ENCODE measurements around the gene DGKH. TPM values are rescaled to one million over a fixed set of nuclear protein-coding genes. Genes with fewer than 3 reads are reported as not detected.

DGKH gene
- total RNA-seq, 1 donor from 2014 or later: 12.1 TPM

GRCh38 chr13:42232671-42233070 is 184.2 kb downstream of the DGKH start:
- H3K27ac Mint-ChIP-seq: no peak overlapping the region
- H3K79me2 ChIP-seq (ENCODE audit: low read depth): no peaks in the 10 kb centered on the region
- no peak overlapping the region for H3K9ac ChIP-seq
- no peaks in the 10 kb centered on the region for H3K27me3 Mint-ChIP-seq (ENCODE audit: insufficient read depth, low read depth)
- no peak overlapping the region for H3K27ac ChIP-seq
- no peak overlapping the region for H2AFZ ChIP-seq (replicated peaks)
- peaks cover 15% of the 10 kb centered on the region for H3K36me3 ChIP-seq
- H3K27me3 ChIP-seq: no peaks in the 10 kb centered on the region
- TF ChIP-seq EZH2phosphoT487 (IDR thresholded peaks at IDR 0.05): no peak
- no peak for TF ChIP-seq EZH2 (IDR thresholded peaks at IDR 0.05)
- TF ChIP-seq CTCF (IDR thresholded peaks at IDR 0.05): no peak
- peaks cover 3% of the 10 kb centered on the region for H3K4me1 Mint-ChIP-seq
- no peaks in the 10 kb centered on the region for H3F3A ChIP-seq (ENCODE audit: low read depth)
- no peaks in the 10 kb centered on the region for H3K36me3 Mint-ChIP-seq
- DNase-seq (ENCODE audit: low spot score): no peak
- no peak overlapping the region for H3K4me3 ChIP-seq
- no peaks in the 10 kb centered on the region for H3K9me3 Mint-ChIP-seq
- no peaks in the 10 kb centered on the region for H4K20me1 ChIP-seq (ENCODE audit: low read depth)
- H3K4me2 ChIP-seq: no peak overlapping the region
- H3K4me1 ChIP-seq: no peaks in the 10 kb centered on the region
- no peaks in the 10 kb centered on the region for H3K9me3 ChIP-seq (ENCODE audit: low read depth)
- no peak overlapping the region for H3K4me3 Mint-ChIP-seq

GRCh38 chr13:42233726-42234125 is 185.3 kb downstream of the DGKH start:
- Mint-ChIP-seq H3K36me3 (no peaks in the 10 kb centered on the region), H3K4me1 (peaks cover 3% of the 10 kb centered on the region), H3K27ac (no peak overlapping the region), H3K9me3 (no peaks in the 10 kb centered on the region), H3K27me3 (ENCODE audit: insufficient read depth, low read depth) (no peaks in the 10 kb centered on the region), H3K4me3 (no peak overlapping the region)
- Histone ChIP-seq H3K4me2 (no peak overlapping the region), H3K9me3 (ENCODE audit: low read depth) (no peaks in the 10 kb centered on the region), H3F3A (ENCODE audit: low read depth) (no peaks in the 10 kb centered on the region), H3K79me2 (ENCODE audit: low read depth) (no peaks in the 10 kb centered on the region), H3K4me3 (no peak overlapping the region), H3K36me3 (peaks cover 14% of the 10 kb centered on the region), H4K20me1 (ENCODE audit: low read depth) (no peaks in the 10 kb centered on the region), H2AFZ (replicated peaks) (no peak overlapping the region), H3K4me1 (no peaks in the 10 kb centered on the region), H3K27me3 (no peaks in the 10 kb centered on the region), H3K27ac (no peak overlapping the region), H3K9ac (no peak overlapping the region)
- TF ChIP-seq EZH2 (IDR thresholded peaks at IDR 0.05): no peak
- no peak for DNase-seq (ENCODE audit: low spot score)

- Mint-ChIP-seq H3K27ac (no peak overlapping the region), H3K36me3 (peaks cover 5% of the 10 kb centered on the region), H3K4me1 (peaks cover 8% of the 10 kb centered on the region), H3K27me3 (ENCODE audit: insufficient read depth, low read depth) (no peaks in the 10 kb centered on the region), H3K4me3 (no peak overlapping the region), H3K9me3 (no peaks in the 10 kb centered on the region)
- no peaks in the 10 kb centered on the region for H3K79me2 ChIP-seq (ENCODE audit: low read depth)
- H2AFZ ChIP-seq (replicated peaks): no peak overlapping the region
- no peak overlapping the region for H3K4me3 ChIP-seq
- TF ChIP-seq EZH2phosphoT487 (IDR thresholded peaks at IDR 0.05) (no peak), CTCF (IDR thresholded peaks at IDR 0.05) (no peak), EZH2 (IDR thresholded peaks at IDR 0.05) (no peak)
- H3K27ac ChIP-seq: no peak overlapping the region
- no peaks in the 10 kb centered on the region for H4K20me1 ChIP-seq (ENCODE audit: low read depth)
- H3K4me2 ChIP-seq: no peak overlapping the region
- no peaks in the 10 kb centered on the region for H3K4me1 ChIP-seq
- no peaks in the 10 kb centered on the region for H3K27me3 ChIP-seq
- H3F3A ChIP-seq (ENCODE audit: low read depth): no peaks in the 10 kb centered on the region
- no peaks in the 10 kb centered on the region for H3K9me3 ChIP-seq (ENCODE audit: low read depth)
- H3K36me3 ChIP-seq: peaks cover 4% of the 10 kb centered on the region
- DNase-seq (ENCODE audit: low spot score): no peak
- no peak overlapping the region for H3K9ac ChIP-seq
Observed at GRCh38 chr13:42239161-42239560, 190.7 kb downstream of the DGKH start.

GRCh38 chr13:42239644-42240043 is 191.2 kb downstream of the DGKH start:
- Mint-ChIP-seq H3K36me3 (peaks cover 5% of the 10 kb centered on the region), H3K27ac (no peak overlapping the region), H3K9me3 (no peaks in the 10 kb centered on the region), H3K4me3 (no peak overlapping the region), H3K27me3 (ENCODE audit: insufficient read depth, low read depth) (no peaks in the 10 kb centered on the region), H3K4me1 (peaks cover 6% of the 10 kb centered on the region)
- DNase-seq (ENCODE audit: low spot score): no peak
- Histone ChIP-seq H2AFZ (replicated peaks) (no peak overlapping the region), H3K79me2 (ENCODE audit: low read depth) (no peaks in the 10 kb centered on the region), H3K4me1 (no peaks in the 10 kb centered on the region), H3K4me2 (no peak overlapping the region), H3K9ac (no peak overlapping the region), H3K27me3 (no peaks in the 10 kb centered on the region), H4K20me1 (ENCODE audit: low read depth) (no peaks in the 10 kb centered on the region), H3K36me3 (peaks cover 4% of the 10 kb centered on the region), H3K9me3 (ENCODE audit: low read depth) (no peaks in the 10 kb centered on the region), H3K4me3 (no peak overlapping the region), H3F3A (ENCODE audit: low read depth) (no peaks in the 10 kb centered on the region), H3K27ac (no peak overlapping the region)
- no peak for TF ChIP-seq EZH2 (IDR thresholded peaks at IDR 0.05)
- no peak for TF ChIP-seq EZH2phosphoT487 (IDR thresholded peaks at IDR 0.05)
- no peak for TF ChIP-seq CTCF (IDR thresholded peaks at IDR 0.05)
